Dermis blood vessel endothelial cell (primary cell): ENCODE data around the gene WDTC1. TPM values are rescaled to one million over a fixed set of nuclear protein-coding genes. Genes with fewer than 3 reads are reported as not detected.
"Not testable (repeated sequence)": the region's sequence is repeated elsewhere in the genome, so short reads cannot be mapped to it uniquely, and the experiment has no call there.

Source experiments
- DNase-seq: peaks from one replicate; pipeline ENCODE4 v3.0.0; 2010
- total RNA-seq: library from RNA; depleted of rRNA; stranded (reverse); fragments of >200 nt; gene quantifications from 2 replicates; pipeline ENCODE4 v1.2.3, GENCODE V29; 2014

The WDTC1 gene
- total RNA-seq, 1 donor from 2014 or later: 32.7 TPM

DNA sequence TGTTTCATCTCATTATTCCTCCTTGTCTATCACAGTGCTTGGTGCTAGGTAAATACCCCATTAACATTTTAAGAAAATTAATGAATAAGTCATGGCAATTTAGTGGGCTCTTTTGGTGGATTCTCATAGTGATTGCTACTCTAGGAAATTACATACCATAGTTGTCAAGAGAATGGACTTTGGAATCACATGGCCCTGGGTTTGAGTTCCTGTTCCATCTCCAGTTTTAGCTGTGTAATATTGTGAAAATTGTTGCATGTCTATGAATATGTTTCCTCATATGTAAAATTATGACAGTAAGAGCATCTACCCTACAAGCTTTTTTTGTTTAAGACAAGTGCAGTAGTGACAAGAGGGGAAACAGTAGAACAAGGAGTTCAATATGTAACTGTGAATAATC, 20.7 kb downstream of the WDTC1 start:
- no peak for DNase-seq

DNA sequence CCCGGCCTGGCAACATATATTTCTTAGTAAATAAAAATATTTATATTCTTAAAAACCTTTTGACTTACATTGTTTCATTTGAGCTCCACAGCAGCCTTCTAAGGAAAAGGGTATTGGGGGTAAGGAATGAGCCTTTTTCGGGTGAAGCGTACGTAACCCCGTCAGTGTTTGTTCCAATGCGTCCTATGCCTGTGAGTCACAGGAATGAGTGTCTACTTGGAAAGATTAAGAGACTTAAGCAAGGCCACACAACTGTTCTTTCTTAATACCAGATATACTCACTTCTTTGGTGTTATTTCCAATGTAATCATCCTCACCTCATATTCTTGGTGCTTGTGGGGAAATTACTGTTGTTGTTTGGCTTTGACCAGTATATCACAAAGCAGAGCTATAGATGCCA, 22.7 kb downstream of the WDTC1 start:
- DNase-seq: no peak

GRCh38 chr1:27258598-27258997, 24.2 kb downstream of the WDTC1 start:
- no peak for DNase-seq

DNA sequence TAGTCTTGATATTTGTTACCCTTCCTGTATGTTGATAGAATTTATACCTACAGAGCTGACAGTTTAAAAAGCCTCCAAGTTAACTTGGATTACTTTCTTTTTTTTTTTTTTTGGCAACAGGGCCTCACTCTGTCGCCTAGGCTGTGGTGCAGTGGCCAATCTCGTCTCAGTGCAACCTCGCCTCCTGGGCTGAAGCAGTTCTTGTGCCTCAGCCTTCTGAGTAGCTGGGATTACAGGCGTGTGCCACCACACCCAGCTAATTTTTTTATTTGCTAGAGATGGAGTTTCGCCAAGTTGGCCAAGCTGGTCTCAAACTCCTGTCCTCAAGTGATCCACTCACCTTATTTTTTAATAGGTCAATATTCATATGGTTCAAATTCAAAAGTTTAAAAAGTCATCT, 32.7 kb downstream of the WDTC1 start:
- DNase-seq: no peak

GRCh38 chr1:27269276-27269675, 34.8 kb downstream of the WDTC1 start:
- DNase-seq: no peak

DNA sequence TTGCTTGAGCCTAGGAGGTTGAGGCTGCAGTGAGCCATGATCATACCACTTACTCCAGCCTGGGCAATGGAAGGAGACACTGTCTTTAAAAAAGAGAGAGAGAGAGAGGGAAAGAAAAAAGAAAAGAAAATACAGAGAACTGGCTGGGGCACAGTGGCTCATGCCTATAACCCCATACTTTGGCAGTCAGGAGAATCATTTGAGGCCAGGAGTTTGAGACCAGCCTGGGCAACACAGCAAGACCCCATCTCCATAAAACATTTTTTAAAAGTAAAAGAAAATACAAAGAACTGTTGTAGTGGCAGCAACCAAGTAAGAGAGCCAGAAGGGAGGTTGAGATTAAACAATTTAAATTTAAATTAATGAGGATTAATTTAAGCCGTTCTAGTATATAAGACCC, 39.8 kb downstream of the WDTC1 start:
- DNase-seq: no peak

GRCh38 chr1:27275696-27276095, 41.3 kb downstream of the WDTC1 start:
- no peak for DNase-seq

DNA sequence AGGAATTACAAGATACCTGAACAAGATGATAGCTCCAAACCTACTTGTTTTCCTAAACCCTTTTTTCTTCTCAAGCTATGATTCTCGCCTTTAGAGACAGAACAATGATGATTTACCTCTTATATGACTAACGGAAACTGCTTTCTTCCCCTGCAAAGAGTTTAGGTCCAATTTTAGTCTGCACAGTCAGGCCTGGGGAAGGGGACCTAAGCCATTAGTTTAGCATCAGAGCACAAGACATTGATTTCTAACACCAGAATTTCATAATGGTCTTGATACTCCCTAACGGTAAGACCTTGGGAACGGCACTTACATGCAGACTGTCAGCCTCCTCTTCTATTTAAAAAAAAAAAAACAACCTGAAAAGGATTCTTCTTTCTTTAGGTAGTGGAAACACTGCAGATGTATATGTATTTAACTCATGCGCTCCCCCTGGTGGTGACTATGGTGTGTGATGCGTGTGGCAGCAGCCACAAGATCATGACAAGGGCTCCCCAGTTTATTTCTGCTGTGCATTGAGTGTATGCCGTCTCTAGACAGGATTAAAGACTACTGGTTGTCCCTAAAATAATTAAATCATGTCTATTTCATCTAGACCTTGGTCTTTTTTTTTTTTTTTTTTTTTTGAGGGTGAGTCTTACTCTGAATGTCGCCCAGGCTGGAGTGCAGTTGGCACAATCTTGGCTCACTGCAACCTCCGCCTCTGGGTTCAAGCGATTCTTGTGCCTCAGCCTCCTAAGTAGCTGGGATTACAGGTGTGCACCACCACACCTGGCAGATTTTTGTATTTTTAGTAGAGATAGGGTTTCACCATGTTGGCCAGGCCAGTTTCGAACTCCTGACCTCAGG, 50.2 kb downstream of the WDTC1 start:
- peak; percentile 89 for DNase-seq

DNA sequence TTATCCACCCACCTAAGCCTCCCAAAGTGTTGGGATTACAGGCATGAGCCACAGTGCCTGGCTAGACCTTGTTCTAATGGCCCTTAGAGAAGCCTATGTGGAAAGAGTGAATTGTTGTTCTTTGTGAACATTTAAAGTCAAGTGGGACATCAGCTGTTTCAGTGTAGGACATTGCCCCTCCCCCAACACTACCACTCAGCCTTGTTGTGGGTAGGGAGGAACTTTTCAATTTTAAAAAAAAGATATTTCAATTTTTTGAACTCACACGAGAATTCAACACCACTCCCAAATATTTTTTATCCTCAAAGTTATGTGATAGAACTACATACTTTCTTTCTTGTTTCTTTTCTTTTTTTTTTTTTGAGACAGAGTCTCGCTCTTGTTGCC, 50.8 kb downstream of the WDTC1 start:
- no peak for DNase-seq

- DNase-seq: not testable (repeated sequence)
Measured at GRCh38 chr1:27285821-27286220, 51.4 kb downstream of the WDTC1 start.

GRCh38 chr1:27289125-27289524, 54.7 kb downstream of the WDTC1 start:
- DNase-seq: not testable (repeated sequence)

GRCh38 chr1:27290581-27290980, 56.1 kb downstream of the WDTC1 start:
- no peak for DNase-seq

DNA sequence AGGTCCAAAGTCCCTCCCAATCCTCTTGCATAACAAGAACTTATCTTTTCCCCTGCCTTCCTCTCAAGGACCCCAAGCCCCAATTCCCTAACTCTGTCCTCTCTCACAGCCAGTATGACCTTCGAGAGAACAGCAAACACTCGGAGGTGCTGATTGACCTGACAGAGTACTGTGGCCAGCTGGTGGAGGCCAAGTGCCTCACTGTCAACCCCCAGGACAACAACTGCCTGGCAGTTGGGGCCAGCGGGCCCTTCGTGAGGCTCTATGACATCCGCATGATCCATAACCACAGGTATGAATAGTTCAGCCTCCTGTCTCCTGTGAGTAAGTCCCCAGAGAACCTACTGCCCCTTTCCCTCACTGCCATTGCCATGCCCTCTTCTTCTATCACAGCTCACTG, 57.7 kb downstream of the WDTC1 start:
- no peak for DNase-seq

- no peak for DNase-seq
Measured at GRCh38 chr1:27293915-27294314, 59.5 kb downstream of the WDTC1 start.

- DNase-seq: peak; percentile 74
Measured at GRCh38 chr1:27296773-27297291, 62.4 kb downstream of the WDTC1 start.

DNA sequence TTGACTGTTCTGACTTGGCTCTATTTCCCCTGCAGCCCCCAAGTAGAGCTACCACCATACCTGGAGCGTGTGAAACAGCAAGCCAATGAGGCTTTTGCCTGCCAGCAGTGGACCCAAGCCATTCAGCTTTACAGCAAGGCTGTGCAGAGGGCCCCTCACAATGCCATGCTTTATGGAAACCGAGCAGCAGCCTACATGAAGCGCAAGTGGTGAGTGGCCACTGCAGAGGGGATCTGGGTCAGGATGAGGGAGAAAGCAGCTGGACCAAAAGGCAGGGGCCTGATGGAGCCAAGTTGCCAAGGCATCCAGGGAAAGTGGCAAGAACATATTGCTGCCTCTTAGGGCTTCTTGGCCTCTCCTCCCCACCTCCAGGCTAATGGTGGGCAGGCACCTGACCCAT, 63.5 kb downstream of the WDTC1 start:
- DNase-seq: no peak

- no peak for DNase-seq
Measured at GRCh38 chr1:27298632-27299384, 64.4 kb downstream of the WDTC1 start.

- DNase-seq: peak; percentile 59
Measured at GRCh38 chr1:27299385-27300271, 65.2 kb downstream of the WDTC1 start.

DNA sequence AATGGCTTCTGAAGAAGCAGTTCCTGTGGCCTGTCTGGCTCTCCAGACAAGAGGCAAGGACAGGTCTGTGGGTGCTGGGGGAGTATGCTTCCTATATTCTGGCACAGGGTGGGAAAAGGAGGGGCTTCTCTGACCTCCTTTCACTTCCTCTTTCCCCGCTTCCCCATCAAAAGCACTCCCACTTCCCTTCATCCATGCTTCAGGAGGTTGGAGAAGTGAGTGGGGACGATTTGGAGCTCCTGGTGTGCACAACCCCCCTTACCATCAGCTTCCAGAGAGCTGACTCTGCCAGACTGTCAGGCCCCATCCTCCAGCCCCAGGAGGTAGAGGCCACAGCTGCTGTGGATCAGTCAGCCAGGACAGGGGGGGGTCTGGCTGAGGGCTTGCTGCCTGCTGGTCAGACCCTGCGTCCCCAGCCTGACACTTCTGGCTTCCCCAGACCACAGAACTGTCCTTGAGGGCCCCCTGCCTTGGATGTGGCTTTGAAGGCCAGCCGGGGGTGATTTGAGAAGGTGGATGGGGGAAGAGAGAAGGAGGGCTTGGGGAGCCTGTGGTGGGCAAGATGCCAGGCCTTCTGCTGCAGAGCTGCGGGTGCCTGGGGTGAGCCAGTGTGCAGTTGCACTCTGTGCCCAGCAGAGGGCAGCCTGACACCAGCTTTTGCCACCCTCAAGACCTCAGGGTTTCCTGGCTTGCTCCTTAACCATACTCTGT, 66.1 kb downstream of the WDTC1 start:
- peak; percentile 93 for DNase-seq

- no peak for DNase-seq
Measured at GRCh38 chr1:27301052-27301422, 66.6 kb downstream of the WDTC1 start.

DNA sequence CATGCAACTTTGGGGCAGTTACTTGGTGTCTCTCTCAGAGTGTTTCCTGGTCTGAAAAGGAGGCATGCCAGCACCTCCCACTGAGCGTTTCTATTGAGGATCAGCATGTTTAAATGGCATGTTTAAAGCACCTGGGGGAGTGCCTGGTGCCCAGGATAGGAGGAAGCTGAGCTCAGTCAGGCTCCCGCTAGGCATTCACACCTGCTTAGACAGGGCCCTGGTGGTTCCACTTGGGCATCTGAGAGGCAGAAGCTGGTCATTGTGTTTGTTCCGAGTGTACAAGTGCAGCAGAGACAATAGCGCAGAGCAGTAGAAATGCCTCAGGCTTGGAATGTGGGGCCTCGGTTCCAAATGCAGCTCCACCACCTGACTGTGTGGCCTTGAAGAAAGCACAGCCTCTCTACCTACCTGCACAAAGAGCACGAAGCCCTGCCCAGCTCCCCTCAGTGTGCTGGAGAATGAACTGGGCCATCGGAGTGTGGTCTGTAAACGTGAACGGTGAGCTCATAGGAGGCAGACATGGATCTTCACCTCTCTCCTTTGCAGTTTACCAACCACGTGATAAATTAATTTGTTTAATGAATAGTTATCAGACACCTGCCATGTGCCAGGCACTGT, 67.3 kb downstream of the WDTC1 start:
- no peak for DNase-seq

GRCh38 chr1:27302612-27303011, 68.2 kb downstream of the WDTC1 start:
- DNase-seq: no peak
